DMS79 (cell line): ENCODE data around the gene TRAM2.

ENCODE experiments used
- DNase-seq: peaks from one replicate; lab custom pipeline; 2025; lab: John Stamatoyannopoulos, UW

TRAM2 gene

DNA sequence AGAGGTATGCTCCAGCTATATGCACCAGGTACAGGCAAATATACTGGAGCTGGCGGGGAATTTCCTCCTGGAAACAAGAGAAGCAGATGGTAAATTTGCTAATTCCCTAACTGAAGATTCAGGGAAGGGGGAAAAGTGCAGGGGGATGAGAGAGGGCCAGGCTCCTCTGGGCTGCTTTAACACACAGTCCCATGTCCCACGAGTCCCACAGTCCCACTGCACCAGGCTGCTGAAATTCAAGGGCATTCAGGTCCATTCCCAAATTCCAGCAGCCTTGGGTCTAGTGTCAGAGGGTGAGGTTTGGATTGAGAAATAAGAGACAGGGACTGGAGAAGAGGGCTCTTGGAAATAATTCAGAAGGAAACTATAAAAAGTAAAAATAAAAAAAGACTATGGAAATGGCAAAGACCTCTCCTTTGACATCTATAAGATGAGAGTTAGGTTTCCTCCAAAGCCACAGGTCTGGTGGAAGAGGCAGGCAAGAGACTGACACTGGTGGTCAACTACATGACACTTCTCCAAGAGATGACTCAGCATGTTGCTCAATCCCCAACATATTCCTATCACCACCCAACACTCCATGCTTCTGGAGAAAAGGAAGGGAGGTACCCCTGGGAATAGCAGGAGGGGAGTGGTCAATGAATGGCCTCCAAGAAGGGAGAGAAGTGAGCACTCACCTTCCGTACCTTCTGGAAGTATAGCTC lies 69.2 kb downstream of the TRAM2 start:
- no peak for DNase-seq

DNA sequence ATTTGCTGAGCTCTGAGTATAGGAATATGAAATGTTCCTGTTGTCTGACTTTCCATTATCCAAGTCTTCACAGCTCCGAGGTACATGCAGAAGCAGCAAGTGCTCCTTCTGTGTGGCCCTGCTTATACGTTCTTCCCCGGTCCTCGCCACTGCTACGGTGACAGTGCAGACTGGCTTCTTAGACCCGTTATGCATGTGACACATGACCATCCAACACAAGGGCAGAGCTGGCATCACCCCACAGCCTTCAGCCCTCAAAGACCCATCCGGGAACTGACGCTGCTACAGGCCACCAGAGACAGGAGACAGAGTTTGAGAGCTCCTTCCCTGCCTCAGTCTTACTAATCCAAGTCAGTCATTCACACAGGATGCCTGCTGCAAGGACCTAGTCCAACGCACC lies 70.4 kb downstream of the TRAM2 start:
- no peak for DNase-seq

DNA sequence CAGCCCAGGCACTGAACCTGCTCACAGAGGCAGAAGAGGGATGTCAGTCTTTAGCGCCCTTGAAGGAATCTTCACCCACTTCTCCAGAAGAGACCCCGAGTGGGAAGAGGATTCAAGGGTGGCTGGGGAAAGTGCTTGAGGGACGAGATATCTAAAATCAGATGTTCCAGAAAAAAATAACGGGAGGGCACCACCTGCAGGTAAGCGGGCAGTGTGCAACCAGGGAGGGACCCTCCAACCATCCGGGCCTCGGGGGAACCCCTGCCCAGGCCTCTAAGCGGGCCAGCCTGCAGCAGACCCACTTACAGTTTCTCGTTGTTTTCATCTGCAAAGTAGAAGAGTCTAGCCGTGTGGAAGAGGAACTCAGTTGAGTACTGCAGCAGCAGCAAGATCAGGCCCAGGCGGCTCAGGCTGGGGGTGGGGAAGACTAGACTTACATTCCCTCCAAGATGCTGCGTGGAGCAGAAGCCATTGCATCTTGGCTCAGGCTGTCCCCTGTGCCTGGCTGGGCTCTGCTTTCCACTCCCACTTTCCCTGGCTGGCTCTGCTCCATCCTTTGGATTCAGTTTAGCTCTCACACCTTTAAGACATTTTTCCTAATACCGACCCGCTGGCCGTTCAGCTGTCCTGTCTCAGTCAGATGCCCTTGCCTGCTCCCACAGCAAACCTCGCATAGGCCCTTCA lies 71.0 kb downstream of the TRAM2 start:
- peak; percentile 73 for DNase-seq

DNA sequence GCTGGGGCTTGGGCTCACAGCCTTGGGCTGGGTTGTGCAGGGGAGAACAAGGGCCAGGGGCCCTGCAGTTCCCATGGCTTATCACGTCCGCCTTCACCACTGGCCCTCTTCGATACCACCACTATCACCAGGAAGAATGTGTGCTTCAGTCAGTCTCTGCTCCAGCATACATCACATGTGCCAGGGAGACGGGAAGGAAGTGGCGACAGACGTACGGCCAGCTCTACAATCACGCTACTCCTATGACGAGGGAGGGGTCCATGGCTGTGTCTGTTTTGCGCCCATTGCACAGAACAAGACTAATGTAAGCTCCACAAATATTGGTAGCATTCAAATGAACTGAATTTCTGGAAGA lies 72.1 kb downstream of the TRAM2 start:
- DNase-seq = no peak

DNA sequence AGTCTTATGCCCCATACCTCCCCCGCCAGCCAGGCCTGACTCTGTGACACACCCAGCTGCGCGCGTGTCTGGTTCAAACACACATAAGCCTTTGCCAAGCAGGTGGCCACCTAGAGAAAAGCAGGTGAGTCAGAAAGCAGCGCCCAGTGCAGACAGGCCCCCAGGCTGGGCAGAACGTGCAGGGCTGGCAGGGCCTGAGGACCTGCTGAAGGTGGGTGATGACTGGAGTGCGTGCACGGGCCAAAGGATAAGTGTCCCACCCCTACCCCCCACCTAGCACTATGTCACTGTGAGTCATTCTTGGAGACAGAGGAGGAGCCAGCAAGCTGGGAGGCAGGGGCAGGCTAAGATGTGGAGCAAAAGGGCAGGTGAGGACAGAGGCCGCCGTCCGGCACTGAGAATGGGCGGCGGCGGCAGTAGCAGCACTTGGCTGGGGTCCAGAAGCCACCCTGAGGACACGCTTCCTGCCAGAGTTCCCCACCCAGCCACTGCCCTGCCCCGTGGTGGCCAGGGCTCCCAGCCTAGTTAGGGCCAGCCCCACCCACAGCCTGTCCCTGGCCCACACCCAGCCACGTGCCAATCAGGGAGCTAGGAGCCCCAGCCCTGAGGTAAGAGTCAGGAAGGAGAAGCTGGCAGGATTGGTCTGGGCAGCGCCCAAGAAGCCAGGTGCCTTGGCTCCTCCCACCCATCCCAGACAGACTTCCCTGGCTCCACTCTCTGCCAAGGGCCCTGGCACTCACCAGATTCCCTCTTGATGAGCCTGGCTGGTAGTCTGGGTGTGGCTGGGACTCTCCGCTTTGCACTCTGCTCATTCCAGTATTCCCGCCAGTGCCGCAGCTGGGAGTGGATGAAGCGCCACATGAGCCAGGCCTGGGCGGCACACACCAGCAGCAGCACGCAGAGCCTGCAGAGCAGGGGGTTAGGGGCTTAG lies 72.7 kb downstream of the TRAM2 start:
- peak; percentile 99 for DNase-seq

DNA sequence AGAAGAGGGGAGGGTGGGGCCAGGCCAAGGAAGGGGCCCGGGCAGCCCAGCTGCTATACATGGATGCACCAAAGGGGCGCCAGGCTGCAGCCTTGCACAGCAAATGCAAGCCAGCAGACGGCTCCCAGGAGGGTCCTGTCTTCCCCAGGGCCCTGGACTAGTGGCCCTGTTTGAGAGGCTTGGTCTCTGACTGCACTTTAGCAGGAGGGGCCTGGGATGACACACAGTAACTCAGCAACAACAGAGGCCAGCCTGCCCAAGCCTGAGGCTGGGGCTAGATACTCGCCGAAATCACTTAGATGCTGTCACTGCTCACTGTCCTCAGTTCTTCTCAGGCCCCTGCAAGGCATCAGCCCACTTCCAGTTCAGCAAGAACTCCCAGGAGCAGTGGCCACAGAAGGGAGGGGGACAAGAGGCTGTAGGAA lies 73.5 kb downstream of the TRAM2 start:
- DNase-seq = peak; percentile 69

DNA sequence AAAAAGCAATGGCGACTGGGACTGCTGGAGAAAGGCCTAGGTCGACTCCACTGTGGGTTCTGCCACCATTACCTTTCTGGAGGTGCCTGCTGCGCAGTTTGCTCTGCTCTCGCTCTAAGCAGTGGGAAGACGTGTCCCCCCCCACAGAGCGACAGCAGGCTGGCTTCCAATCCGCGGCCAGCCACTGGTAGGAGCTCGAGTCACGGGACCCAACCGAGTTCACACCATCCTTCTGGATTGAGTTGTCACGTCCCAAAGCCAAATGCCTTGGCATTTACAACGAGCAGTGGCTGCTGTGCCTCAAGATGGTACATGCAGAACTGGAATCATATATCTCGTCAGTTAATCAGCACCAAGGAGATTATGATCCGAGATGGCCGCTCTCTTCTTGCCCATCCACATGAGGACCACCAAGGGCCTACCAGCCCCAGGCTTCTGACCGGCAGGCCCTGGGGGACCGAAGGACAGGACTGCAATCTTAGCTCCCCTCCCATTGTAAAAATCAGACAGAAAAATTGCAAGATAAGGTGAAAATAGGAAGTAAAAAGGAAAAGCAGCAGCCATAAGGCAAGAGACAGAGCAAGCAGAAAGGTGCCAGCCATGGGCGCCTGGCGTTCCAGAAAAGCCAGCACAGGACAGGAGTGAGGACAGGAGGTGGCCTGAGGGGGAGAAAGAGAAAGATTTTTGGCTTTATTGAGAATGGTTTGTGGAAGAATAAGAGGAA lies 74.4 kb downstream of the TRAM2 start:
- DNase-seq = no peak

DNA sequence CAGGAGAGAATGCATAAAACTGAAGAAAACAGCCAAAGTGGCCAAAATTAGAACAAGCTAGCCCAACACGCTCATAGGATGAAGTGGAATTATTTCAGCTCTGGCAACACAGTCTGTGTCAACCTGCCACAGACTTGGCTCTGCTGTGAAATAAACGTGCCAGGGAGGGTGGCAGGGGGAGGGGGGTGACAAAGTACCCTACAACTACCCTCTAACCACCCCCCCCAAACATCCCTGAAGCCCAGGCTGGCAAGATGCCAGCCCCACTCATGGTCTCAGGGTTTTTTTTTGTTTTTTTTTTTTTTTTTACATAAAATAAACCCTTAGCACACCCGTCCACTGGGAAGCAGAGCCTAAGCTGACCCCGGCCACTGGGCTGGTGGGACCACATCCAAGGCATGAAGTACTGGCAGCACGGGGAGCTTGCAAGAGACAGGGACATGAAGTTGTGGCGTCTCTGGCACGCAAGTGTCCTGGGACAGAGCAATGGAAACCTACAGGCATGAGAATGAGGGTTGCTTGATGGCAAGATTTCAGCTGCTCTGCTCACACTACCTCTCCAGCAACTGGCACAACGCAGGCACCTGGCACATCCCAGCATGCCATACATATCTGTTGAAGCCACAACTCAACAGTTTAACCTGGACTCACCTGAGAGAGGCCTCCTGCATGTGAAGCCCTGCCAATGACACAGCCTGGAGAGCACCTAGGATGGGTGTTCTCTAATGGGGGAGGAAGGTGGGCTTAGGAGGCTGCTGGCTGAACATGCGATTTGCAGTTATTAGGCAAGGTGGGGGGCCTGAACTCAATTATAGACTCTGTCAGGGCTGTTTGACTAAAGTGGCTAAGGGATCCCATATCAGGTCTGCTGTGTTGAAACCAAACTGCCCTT lies 76.4 kb downstream of the TRAM2 start:
- no peak for DNase-seq

DNA sequence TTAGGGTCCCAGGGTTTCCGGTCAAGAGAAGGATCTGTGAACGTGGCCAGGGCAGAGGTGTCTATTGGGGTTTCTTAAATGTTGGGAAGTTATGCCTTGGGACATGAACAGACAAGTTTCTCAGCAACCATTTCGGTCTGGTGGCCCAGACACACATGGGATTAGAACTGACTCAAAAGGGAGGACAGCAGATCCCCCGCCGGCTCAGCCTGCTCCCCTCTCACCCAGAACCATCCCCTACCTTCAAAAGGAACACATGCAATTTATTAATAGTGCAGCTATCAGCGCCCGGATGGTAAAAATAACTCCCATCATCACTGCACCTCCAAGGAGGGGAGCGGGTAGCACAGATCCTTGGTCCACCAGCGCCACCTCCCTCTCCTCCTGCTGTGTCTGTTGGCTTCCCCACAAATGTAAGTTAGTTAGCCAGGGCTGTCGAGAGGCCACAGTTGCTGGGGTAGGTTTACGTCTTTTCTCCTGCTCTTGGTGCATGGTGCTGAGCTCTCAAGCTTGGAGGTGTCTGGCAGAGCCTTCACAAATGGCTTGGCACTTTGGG lies 77.1 kb downstream of the TRAM2 start:
- no peak for DNase-seq

DNA sequence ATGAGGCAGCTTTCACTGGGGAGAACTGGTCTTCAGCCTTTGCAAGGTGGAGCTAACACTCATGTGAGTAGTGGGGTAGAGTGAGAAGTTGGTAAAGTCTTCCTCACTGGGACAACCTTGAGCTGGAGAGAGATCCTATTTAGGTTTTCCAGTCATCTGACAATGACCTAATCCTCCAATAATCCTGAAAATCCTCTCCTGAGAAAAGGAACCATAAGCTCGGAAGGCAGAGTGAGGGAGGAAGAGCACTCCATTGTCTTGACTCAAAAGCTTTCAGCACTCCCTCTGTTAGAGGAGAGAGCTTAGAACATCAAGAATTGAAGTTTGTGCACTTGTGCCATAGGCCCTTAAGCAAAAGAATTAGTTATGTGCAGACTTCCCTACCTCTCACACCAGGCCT lies 77.8 kb downstream of the TRAM2 start:
- DNase-seq = no peak

DNA sequence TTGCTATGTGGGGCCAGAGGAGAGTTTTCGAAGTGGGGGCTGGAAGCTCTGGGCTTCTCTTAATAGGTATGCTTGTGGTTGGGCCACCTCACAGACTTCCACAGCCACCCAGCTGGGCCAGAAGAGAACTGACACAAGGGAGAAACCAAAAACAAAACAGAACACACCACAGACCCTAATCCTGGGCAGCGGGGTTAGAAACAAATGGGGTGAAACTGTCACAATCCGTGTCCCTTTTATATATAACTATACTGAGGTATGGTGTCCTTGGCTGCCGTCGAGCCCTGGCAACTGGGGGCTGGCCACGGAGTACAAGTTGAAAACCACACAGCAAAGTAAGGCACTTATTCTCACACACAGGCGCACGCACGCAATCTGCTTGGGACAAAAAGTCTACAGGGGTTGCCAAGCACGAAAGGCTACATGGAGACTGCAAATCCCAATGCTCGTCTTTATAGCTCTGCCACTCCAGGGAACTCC lies 78.3 kb downstream of the TRAM2 start:
- DNase-seq = no peak

DNA sequence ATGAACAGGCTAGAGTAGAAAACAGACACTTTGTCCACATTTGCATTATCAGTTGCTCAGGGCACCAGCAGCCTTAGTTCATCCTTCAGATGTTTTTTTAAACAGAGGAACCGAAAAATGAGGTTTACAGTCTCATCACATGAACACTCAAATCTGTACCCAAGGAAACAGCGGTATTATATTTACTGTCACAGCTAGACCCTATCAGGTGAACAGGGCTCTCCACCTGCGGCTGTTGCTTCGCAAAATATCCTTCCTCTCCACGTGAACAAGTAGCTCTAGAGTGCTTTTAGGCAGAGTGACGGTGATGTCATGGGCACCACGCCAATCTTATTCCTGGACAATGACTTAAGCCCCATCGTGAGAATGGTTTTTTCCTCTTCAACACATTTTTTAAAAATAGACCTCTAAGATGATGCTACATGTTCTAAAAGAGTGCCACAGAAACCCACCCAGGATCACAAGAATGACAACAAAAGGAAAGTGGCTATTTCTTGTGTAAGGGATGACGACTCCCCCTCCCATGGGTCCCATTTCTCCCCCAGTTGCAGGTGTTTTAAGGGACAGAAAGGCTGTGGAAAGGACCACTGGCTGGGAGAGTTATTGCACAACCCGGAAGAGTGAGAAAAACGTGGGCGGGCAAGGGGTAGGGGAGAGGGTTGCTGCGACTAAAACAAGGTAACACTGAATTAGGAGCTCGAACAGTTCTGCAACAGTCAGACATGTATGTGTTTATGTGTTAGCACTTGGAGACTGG lies 79.0 kb downstream of the TRAM2 start:
- DNase-seq = peak; percentile 98

DNA sequence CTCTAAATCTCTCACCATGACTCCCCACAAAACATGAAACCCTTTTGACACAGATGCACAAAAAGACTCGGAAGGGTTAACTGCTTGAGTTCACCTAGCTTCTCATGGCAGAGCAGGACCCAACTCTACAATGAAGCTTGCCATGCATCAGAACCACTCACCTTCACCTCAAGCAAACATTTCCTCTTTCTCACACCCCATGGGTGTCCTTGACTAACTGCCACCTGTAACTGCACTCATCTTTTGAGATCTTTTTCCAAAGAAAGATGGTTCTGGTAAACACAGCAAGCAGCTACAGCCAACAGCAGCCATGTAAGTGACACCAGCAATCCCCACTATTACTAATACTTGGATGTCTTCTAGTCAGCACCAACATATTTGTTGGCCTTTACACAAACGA lies 80.2 kb downstream of the TRAM2 start:
- DNase-seq = no peak

DNA sequence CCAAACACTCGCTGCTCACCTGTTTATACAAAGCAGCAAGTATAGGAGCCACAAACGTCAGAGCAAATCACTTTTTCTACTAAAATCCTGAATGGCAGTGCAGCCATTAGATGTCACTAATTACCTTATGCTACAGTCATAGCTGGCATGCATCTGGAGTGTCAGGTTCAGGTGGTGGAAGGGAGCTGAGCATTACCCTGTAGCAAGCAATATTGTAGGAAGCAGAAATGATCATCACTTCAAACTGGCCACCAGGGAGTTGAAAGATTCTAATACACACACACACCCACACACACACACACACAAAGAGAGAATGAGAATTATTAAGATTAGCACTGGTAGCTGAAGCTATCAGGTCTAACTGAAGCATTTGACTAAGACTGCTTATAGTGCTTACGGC lies 80.9 kb downstream of the TRAM2 start:
- DNase-seq = no peak

DNA sequence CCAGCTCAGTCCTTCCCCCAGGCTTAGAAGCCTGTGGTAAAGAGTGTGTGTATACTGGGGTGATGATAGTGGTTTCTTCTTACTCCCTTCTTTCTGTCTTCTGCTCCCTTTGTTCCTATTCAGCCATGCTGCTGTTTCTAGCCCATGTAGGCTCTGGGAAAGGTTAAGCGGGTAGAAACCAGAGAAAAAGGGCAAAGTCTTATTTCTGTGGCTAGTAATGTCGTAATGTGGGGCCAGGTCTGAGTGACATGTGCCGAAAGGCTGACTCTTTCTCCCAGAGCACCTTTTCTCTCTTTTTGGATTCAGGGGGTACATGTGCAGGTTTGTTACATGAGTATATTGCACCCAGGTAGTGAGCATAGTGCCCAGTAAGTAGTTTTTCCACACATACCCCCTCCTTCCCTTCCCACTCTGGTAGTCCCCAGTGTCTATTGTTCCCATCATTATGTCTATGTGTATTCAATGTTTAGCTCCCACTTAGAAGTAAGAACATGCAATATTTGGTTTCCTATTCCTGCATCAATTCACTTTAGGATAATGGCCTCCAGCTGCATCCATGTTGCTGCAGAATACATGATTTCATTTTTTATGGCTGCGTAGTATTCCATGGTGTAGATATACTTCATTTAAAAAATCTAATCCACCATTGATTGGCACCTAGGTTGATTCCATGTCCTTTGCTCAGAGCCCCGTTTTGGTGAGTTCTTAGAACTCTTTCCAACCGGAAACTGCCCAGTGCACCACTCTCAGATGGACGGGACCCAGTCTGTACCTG lies 82.4 kb downstream of the TRAM2 start:
- DNase-seq = no peak

DNA sequence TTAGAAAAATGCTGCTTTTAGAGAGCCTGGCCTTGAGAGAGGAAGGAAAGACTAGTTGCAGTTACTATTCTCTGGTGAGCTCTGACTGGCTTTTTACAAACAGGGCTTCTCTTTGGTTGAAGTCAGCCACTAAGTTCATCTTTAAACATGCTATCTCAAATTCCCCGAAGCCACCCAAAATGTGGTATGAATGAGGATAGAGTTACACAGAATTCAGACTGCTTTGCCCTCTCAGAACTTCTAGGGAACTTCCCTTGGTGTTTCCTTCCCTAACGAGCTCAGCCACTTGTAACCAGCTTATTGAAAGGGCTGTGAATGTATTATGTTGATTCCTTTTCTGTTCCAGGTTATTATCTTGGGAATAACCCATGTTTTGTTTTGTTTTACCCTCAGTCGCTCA lies 83.2 kb downstream of the TRAM2 start:
- no peak for DNase-seq

DNA sequence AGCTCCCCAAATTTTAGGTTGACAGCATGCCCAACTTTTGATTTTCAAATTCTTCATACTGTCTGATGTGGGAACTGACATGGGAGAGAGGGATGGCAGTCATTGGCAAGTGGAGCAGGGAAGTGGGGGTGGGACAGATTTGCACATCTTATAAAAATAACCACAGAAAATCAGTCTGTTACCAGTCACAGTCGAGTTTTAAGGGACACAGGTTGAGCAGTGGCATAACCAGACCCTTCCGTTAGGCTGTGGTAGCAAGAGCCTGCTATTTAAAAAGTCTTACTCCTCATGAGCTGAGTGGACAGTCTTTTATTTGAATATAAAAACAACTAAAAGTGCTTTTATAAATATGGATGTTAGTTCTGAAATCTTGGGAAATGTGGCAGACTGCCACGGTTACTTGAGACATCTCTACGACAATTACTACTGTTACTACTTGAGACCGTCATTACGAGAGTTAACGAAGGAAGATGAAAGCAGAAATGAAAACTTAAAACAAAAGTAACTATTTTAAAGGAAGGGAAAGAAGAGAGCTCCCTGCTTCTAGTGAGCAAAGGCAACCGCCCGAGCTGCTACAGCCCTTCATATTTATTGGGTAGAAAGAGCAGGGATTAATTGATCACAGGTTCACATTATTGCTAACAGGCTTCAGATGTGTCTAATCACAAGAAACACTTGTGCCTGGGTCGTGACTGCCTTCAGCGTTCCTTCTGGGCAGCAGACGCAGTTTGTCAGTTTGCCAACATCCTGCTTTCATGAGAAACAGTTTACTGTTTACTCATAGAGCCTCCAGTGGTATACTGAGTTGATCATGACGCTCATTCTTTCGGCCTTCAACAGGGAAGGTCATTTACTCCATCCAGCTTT lies 85.4 kb downstream of the TRAM2 start:
- no peak for DNase-seq

DNA sequence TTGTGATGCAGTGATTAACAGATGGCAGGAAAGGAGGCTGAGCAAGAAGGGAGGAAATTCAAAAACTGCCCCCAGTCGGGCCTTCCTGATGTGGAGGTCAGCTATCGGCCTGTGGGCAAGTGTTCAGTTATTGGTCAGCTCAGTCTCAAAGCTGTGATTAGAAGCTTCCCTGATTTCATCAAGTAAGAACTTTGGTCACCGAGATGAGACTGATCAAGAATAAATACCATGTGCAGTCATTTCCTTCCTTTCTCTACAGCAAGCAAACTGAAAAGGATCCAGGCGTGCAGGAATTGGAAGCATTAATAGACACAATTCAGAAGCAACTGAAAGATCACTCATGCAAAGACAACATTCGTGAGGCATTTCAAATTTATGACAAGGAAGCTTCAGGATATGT lies 87.0 kb downstream of the TRAM2 start:
- no peak for DNase-seq
